ENCODE data around the gene CD9. TPM values are rescaled to one million over a fixed set of nuclear protein-coding genes. Genes with fewer than 3 reads are reported as not detected.
"Not testable (repeated sequence)": the region's sequence is repeated elsewhere in the genome, so short reads cannot be mapped to it uniquely, and the experiment has no call there.

Gene CD9
- total RNA-seq, 3 donors from 2014 or later = 1.6 to 3.2 (median 3.0) TPM

- H3K27me3 Mint-ChIP-seq (ENCODE audit: low read depth) = peaks cover 18% of the 10 kb centered on the region
- no peak for ATAC-seq
These were observed 11.2 kb upstream of the CD9 start for GRCh38 chr12:6189028-6189427.

DNA sequence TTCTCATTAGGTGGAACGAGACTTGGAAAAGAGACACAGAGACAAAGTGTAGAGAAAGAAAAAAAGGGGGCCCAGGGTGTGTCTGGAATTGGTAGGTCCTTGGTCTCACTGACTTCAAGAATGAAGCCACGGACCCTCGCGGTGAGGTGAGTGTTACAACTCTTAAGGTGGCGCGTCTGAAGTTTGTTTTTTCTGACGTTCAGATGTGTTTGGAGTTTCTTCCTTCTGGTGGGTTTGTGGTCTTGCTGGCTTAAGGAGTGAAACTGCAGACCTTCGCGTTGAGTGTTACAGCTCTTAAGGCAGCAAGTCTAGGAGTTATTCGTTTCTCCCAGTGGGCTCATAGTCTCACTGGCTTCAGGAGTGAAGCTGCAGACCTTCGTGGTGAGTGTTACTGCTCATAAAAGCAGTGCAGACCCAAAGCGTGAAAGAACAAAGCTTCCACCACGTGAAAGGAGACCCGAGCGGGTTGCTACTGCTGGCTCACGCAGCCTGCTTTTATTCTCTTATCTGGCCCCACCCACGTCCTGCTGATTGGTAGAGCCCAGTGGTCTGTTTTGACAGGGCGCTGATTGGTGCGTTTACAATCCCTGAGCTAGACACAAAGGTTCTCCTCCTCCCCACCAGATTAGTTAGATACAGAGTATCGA is 10.1 kb upstream of the CD9 start:
- H3K27me3 Mint-ChIP-seq (ENCODE audit: low read depth) = peaks cover 18% of the 10 kb centered on the region
- not testable (repeated sequence) for ATAC-seq; H3K9me3 Mint-ChIP-seq; DNase-seq; H3K4me1 Mint-ChIP-seq (ENCODE audit: low read depth); H3K36me3 Mint-ChIP-seq (ENCODE audit: insufficient read depth); H3K4me3 Mint-ChIP-seq

More at GRCh38 chr12:6189028-6189427, 11.2 kb upstream of the CD9 start:
- Mint-ChIP-seq H3K4me1 (ENCODE audit: low read depth) (no peaks in the 10 kb centered on the region), H3K4me3 (no peak overlapping the region), H3K36me3 (ENCODE audit: insufficient read depth) (no peaks in the 10 kb centered on the region), H3K9me3 (no peaks in the 10 kb centered on the region)
- DNase-seq = no peak

GRCh38 chr12:6190767-6191530 is 9.3 kb upstream of the CD9 start:
- DNase-seq; H3K4me3 Mint-ChIP-seq; ATAC-seq; H3K4me1 Mint-ChIP-seq (ENCODE audit: low read depth); H3K9me3 Mint-ChIP-seq; H3K36me3 Mint-ChIP-seq (ENCODE audit: insufficient read depth): not testable (repeated sequence)
- peaks cover 18% of the 10 kb centered on the region for H3K27me3 Mint-ChIP-seq (ENCODE audit: low read depth)

DNA sequence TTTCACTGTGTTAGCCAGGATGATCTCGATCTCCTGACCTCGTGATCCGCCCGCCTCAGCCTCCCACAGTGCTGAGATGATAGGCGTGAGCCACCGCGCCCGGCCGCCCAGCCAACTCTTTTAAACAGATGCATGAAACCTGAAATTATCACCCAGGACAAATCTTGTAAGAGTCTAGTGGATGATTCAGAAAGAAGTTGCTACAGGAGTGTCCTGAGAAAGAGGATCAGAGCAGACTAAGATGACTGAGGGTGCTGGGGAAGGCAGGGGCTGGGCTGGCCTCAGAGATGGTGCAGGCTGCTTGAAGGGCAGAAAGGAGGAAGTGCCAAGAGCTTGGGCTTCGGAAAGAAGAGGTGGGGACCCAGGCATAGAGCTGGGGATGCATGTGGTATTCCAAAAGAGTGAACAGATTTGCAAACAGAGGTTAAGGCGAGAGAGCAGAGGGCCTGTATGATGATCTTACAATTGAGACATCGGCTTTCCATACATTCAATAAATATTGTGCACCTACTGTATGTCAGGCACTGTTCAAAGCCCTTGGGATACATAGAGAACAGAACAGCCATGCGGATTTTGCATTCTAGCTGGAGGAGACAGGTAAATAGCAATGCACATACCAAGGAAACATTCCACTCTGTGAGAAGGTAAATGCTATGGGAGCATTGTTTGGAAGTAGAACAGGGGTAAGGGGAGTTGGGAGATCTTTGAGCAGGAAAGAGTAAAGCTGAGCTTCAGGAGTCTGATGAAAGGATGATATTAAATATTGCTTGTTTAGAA is 7.4 kb upstream of the CD9 start:
- no peak overlapping the region for H3K4me3 Mint-ChIP-seq
- H3K36me3 Mint-ChIP-seq (ENCODE audit: insufficient read depth) = no peaks in the 10 kb centered on the region
- H3K27me3 Mint-ChIP-seq (ENCODE audit: low read depth) = peaks cover 16% of the 10 kb centered on the region
- no peaks in the 10 kb centered on the region for H3K9me3 Mint-ChIP-seq
- peaks cover 6% of the 10 kb centered on the region for H3K4me1 Mint-ChIP-seq (ENCODE audit: low read depth)
- ATAC-seq (no peak), DNase-seq (no peak)

DNA sequence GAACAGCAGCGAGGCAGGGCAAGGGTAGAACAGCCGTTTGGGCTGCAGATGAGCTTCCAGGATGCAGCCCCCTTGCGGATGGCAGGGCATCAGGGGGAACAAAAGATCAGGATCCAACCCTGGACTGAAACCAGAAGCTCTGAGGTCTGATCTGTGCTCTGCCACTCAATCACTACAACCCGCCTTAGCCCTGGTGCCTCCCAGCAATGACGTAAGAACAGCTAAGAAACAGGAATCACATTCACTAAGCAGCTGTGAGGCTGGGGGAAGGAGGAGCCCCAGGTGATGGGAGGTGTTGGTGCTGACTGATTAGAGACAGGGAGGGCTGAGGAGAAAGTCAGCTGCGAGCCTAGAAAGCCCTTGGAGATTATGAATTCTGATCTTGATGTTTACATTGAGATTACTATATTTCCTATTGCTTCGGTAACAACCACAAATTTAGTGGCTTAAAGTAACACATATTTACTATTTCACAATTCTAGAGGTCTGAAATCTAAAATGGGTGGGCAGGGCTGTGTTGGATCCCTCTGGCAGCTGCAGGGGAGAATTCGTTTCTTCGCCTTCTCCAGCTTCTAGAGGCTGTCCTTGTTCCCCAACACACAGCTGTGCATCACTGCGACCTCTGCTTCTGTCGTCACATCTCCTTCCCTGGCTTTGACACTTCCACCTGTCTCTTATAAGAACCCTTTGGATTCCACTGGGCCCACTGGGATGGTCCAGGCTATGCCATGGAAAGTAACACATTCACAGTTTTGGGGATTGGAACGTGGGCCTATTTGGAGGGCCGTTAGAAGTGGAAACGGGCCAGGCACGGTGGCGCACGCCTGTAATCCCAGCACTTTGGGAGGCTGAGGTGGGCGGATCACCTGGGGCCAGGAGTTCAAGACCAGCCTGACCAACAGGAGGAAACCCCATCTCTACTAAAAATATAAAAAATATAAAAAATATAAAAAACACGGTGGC is 6.1 kb upstream of the CD9 start:
- H3K36me3 Mint-ChIP-seq (ENCODE audit: insufficient read depth) = no peaks in the 10 kb centered on the region
- no peak for ATAC-seq
- H3K9me3 Mint-ChIP-seq = no peaks in the 10 kb centered on the region
- H3K27me3 Mint-ChIP-seq (ENCODE audit: low read depth) = peaks cover 26% of the 10 kb centered on the region
- no peak for DNase-seq
- peaks cover 8% of the 10 kb centered on the region for H3K4me1 Mint-ChIP-seq (ENCODE audit: low read depth)
- no peak overlapping the region for H3K4me3 Mint-ChIP-seq

GRCh38 chr12:6195665-6196535 is 4.3 kb upstream of the CD9 start:
- Mint-ChIP-seq H3K27me3 (ENCODE audit: low read depth) (peaks cover 20% of the 10 kb centered on the region), H3K9me3 (no peaks in the 10 kb centered on the region), H3K36me3 (ENCODE audit: insufficient read depth) (no peaks in the 10 kb centered on the region), H3K4me3 (no peak overlapping the region), H3K4me1 (ENCODE audit: low read depth) (peaks cover 12% of the 10 kb centered on the region)
- DNase-seq (peak; percentile 77), ATAC-seq (peak; percentile 73 to 78)

- DNase-seq = no peak
- Mint-ChIP-seq H3K4me3 (no peak overlapping the region), H3K9me3 (no peaks in the 10 kb centered on the region), H3K27me3 (ENCODE audit: low read depth) (peaks cover 35% of the 10 kb centered on the region), H3K4me1 (ENCODE audit: low read depth) (peaks cover 14% of the 10 kb centered on the region), H3K36me3 (ENCODE audit: insufficient read depth) (no peaks in the 10 kb centered on the region)
- ATAC-seq = no peak
These were observed 2.1 kb upstream of the CD9 start for GRCh38 chr12:6198051-6198450.

DNA sequence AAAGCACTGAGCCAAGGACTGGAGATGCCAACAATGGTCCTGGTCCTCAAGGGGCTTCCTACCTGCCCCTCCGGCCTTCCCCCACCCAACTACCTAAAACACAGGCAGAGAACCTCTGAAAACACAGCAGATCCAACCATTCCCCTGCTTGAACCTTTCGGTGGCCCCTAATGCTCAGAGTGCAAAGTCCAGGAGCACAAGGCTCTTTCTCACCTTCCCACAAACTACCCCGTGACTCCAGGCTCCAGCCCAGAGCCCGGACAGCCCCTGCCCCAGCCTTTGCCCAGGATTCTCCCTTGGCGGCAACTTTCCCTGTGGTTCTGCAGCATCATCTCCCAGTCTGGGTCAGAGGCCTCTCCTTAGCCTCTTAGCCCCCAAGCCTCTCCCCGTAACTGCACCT is 1.6 kb upstream of the CD9 start:
- Mint-ChIP-seq H3K4me1 (ENCODE audit: low read depth) (peaks cover 14% of the 10 kb centered on the region), H3K36me3 (ENCODE audit: insufficient read depth) (no peaks in the 10 kb centered on the region), H3K27me3 (ENCODE audit: low read depth) (peaks cover 40% of the 10 kb centered on the region), H3K4me3 (no peak overlapping the region), H3K9me3 (no peaks in the 10 kb centered on the region)
- ATAC-seq (no peak), DNase-seq (no peak)

GRCh38 chr12:6198985-6199530 is 1.1 kb upstream of the CD9 start:
- no peak overlapping the region for H3K4me3 Mint-ChIP-seq
- DNase-seq = no peak
- no peaks in the 10 kb centered on the region for H3K36me3 Mint-ChIP-seq (ENCODE audit: insufficient read depth)
- H3K9me3 Mint-ChIP-seq = no peaks in the 10 kb centered on the region
- H3K4me1 Mint-ChIP-seq (ENCODE audit: low read depth) = peaks cover 14% of the 10 kb centered on the region
- peaks cover 44% of the 10 kb centered on the region for H3K27me3 Mint-ChIP-seq (ENCODE audit: low read depth)
- no peak for ATAC-seq

GRCh38 chr12:6199531-6200255 is 507 bp upstream of the CD9 start:
- no peak for DNase-seq
- Mint-ChIP-seq H3K4me1 (ENCODE audit: low read depth) (peaks cover 14% of the 10 kb centered on the region), H3K27me3 (ENCODE audit: low read depth) (peaks cover 47% of the 10 kb centered on the region), H3K36me3 (ENCODE audit: insufficient read depth) (no peaks in the 10 kb centered on the region), H3K4me3 (peak overlapping the region; percentile 33), H3K9me3 (no peaks in the 10 kb centered on the region)
- no peak for ATAC-seq

GRCh38 chr12:6201213-6201608 is 1.0 kb downstream of the CD9 start:
- Mint-ChIP-seq H3K4me1 (ENCODE audit: low read depth) (peaks cover 10% of the 10 kb centered on the region), H3K9me3 (no peaks in the 10 kb centered on the region), H3K4me3 (peak overlapping the region; percentile 42), H3K36me3 (ENCODE audit: insufficient read depth) (no peaks in the 10 kb centered on the region), H3K27me3 (ENCODE audit: low read depth) (peaks cover 47% of the 10 kb centered on the region)
- peak in 1 of 2 donors; percentile 26 for ATAC-seq
- DNase-seq = no peak

DNA sequence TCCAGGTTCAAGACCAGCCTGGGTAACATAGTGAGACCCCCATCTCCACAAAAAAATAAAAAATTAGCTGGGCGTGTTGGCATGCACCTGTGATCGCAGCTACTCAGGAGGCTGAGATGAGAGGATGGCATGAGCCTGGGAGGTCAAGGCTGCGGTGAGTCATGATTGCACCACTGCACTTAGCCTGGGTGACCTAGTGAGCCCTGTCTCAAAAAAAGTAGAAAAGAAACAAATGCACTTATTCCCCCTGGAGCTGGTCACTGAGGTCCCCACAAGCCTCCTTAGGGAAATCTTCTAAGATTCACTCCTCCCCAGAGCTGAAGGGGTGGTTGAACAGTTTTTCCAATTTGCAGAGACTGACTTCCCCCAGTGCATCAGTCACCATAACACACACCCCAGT is 1.6 kb downstream of the CD9 start:
- DNase-seq = no peak
- Mint-ChIP-seq H3K4me3 (no peak overlapping the region), H3K27me3 (ENCODE audit: low read depth) (peaks cover 50% of the 10 kb centered on the region), H3K4me1 (ENCODE audit: low read depth) (peaks cover 10% of the 10 kb centered on the region), H3K9me3 (no peaks in the 10 kb centered on the region), H3K36me3 (ENCODE audit: insufficient read depth) (no peaks in the 10 kb centered on the region)
- ATAC-seq = no peak

All from activated T-cell treated with anti-CD3 and anti-CD28 coated beads, Interleukin-2, amount 50 U/mL, for 4 hours (primary cell).